H9 (cell line): ENCODE measurements around the gene ZNF566. TPM values are rescaled to one million over a fixed set of nuclear protein-coding genes. Genes with fewer than 3 reads are reported as not detected.

Experiments
- DNase-seq: peaks from one replicate; pipeline ENCODE4 v3.0.0-alpha.2; 2017
- H2AFZ ChIP-seq: one replicate; pipeline ENCODE4 v1.6.1; 2013; ENCODE audit warnings: mild to moderate bottlenecking, low read length, control low read depth, moderate library complexity
- H2AK5ac ChIP-seq: 2 replicates; pipeline ENCODE4 v1.6.1; 2013; ENCODE audit warnings: low read length, control low read depth, mixed read lengths; ENCODE audit not compliant: insufficient read length
- H2BK120ac ChIP-seq: one replicate; pipeline ENCODE4 v1.6.1; 2013; ENCODE audit warnings: low read depth, mild to moderate bottlenecking, low read length, control low read depth, inconsistent platforms; ENCODE audit not compliant: poor library complexity, severe bottlenecking
- H2BK12ac ChIP-seq: 2 replicates; pipeline ENCODE4 v1.6.1; 2013; ENCODE audit warnings: low read length, control low read depth, mixed read lengths, low read depth; ENCODE audit not compliant: insufficient read length
- H2BK15ac ChIP-seq: 2 replicates; pipeline ENCODE4 v1.6.1; 2013; ENCODE audit warnings: low read depth, low read length, control low read depth
- H2BK20ac ChIP-seq: one replicate; pipeline ENCODE4 v1.6.1; 2013; ENCODE audit warnings: low read depth, mild to moderate bottlenecking, low read length, control low read depth, inconsistent platforms; ENCODE audit not compliant: poor library complexity, severe bottlenecking
- H2BK5ac ChIP-seq: 2 replicates; pipeline ENCODE4 v1.6.1; 2013; ENCODE audit warnings: low read length, control low read depth, mixed read lengths; ENCODE audit not compliant: insufficient read length
- H3K14ac ChIP-seq: 2 replicates; pipeline ENCODE4 v1.6.1; 2013; ENCODE audit warnings: low read length, control low read depth; ENCODE audit not compliant: insufficient read depth
- H3K18ac ChIP-seq: 2 replicates; pipeline ENCODE4 v1.6.1; 2013; ENCODE audit warnings: low read depth, mild to moderate bottlenecking, mixed read lengths, low read length, control low read depth; ENCODE audit not compliant: insufficient read length
- H3K23ac ChIP-seq: 2 replicates; pipeline ENCODE4 v1.6.1; 2013; ENCODE audit warnings: low read length, control low read depth, mixed read lengths, low read depth; ENCODE audit not compliant: insufficient read length
- H3K23me2 ChIP-seq: 2 replicates; pipeline ENCODE4 v1.6.1; 2013; ENCODE audit warnings: low read depth, mild to moderate bottlenecking, mixed read lengths, low read length, control low read depth; ENCODE audit not compliant: insufficient read length, poor library complexity, severe bottlenecking
- H3K27ac ChIP-seq: 2 replicates; pipeline ENCODE4 v1.5.1; 2013; ENCODE audit warnings: low read length, control low read depth, mixed read lengths, low read depth; ENCODE audit not compliant: insufficient read length
- H3K27me3 ChIP-seq: 2 replicates; pipeline ENCODE4 v1.6.1; 2013; ENCODE audit warnings: low read length, control low read depth, inconsistent platforms; ENCODE audit not compliant: insufficient read depth
- H3K4ac ChIP-seq: 2 replicates; pipeline ENCODE4 v1.6.1; 2013; ENCODE audit warnings: low read depth, mild to moderate bottlenecking, control low read depth, inconsistent platforms, low read length, moderate library complexity
- H3K4me1 ChIP-seq: 2 replicates; pipeline ENCODE4 v1.6.1; 2013; ENCODE audit warnings: low read length, control low read depth, inconsistent platforms; ENCODE audit not compliant: insufficient read depth
- H3K4me2 ChIP-seq: 2 replicates; pipeline ENCODE4 v1.6.1; 2013; ENCODE audit warnings: low read length, control low read depth, mixed read lengths; ENCODE audit not compliant: insufficient read length, insufficient read depth
- H3K56ac ChIP-seq: 2 replicates; pipeline ENCODE4 v1.6.1; 2013; ENCODE audit warnings: low read depth, mild to moderate bottlenecking, mixed read lengths, low read length, control low read depth; ENCODE audit not compliant: insufficient read length
- H3K79me1 ChIP-seq: 2 replicates; pipeline ENCODE4 v1.6.1; 2013; ENCODE audit warnings: low read depth, mild to moderate bottlenecking, moderate library complexity, low read length, control low read depth, inconsistent platforms; ENCODE audit not compliant: insufficient read depth, poor library complexity, severe bottlenecking
- H3K79me2 ChIP-seq: 2 replicates; pipeline ENCODE4 v1.6.1; 2013; ENCODE audit warnings: low read length, control low read depth, inconsistent platforms; ENCODE audit not compliant: insufficient read depth
- H3K9ac ChIP-seq: 2 replicates; pipeline ENCODE4 v1.6.1; 2013; ENCODE audit warnings: low read length, control low read depth, mixed read lengths; ENCODE audit not compliant: insufficient read length; ENCODE audit errors: extremely low read depth
- H3K9me3 ChIP-seq: one replicate; pipeline ENCODE4 v1.6.1; 2013; ENCODE audit warnings: low read depth, low read length, inconsistent platforms; ENCODE audit not compliant: control insufficient read depth
- H3T11ph ChIP-seq: one replicate; pipeline ENCODE4 v1.6.1; 2013; ENCODE audit warnings: mild to moderate bottlenecking, low read length, control low read depth, inconsistent platforms
- H4K20me1 ChIP-seq: one replicate; pipeline ENCODE4 v1.6.1; 2013; ENCODE audit not compliant: control insufficient read depth, insufficient read length, insufficient read depth
- H4K5ac ChIP-seq: 2 replicates; pipeline ENCODE4 v1.6.1; 2013; ENCODE audit warnings: low read depth, mild to moderate bottlenecking, mixed read lengths, low read length, control low read depth; ENCODE audit not compliant: insufficient read length
- H4K8ac ChIP-seq: replicated peaks from 2 replicates; pipeline ENCODE4 v1.6.1; 2013; ENCODE audit warnings: low read length, control low read depth, mixed read lengths, low read depth; ENCODE audit not compliant: insufficient read length
- H4K91ac ChIP-seq: 2 replicates; pipeline ENCODE4 v1.6.1; 2013; ENCODE audit warnings: low read depth, mild to moderate bottlenecking, moderate library complexity, mixed read lengths, low read length, control low read depth; ENCODE audit not compliant: insufficient read length
- H3K27ac Mint-ChIP-seq, 3 experiments: 2 replicates in 2 of 3; 3 replicates in 1 of 3; pipeline ENCODE4 v1.8.0; 2020 to 2021; ENCODE audit warnings: mixed read lengths in 3 of 3, mild to moderate bottlenecking in 1 of 3, moderate library complexity in 1 of 3
- H3K27me3 Mint-ChIP-seq: 2 replicates; pipeline ENCODE4 v1.8.0; 2021; ENCODE audit warnings: low read depth, mild to moderate bottlenecking, moderate library complexity, mixed read lengths
- H3K36me3 Mint-ChIP-seq, 3 experiments: 2 replicates in 2 of 3; 3 replicates in 1 of 3; pipeline ENCODE4 v1.8.0; 2020 to 2021; ENCODE audit warnings: low read depth in 3 of 3, mixed read lengths in 3 of 3; ENCODE audit not compliant: insufficient read depth in 1 of 3
- H3K4me1 Mint-ChIP-seq, 2 experiments: 2 replicates each; pipeline ENCODE4 v1.8.0; 2020; ENCODE audit warnings: mixed read lengths in 2 of 2
- H3K4me3 Mint-ChIP-seq, 2 experiments: 2 replicates in 1 of 2; 3 replicates in 1 of 2; pipeline ENCODE4 v1.8.0; 2020 to 2021; ENCODE audit warnings: mild to moderate bottlenecking in 2 of 2, mixed read lengths in 2 of 2, moderate library complexity in 1 of 2
- H3K9me3 Mint-ChIP-seq, 2 experiments: 2 replicates in 1 of 2; 3 replicates in 1 of 2; pipeline ENCODE4 v1.8.0; 2020; ENCODE audit warnings: mild to moderate bottlenecking in 2 of 2, mixed read lengths in 2 of 2, moderate library complexity in 1 of 2
- CTCF ChIP-seq: fragments of 200-600 bp; sonication (generic); conservative IDR thresholded peaks from 3 replicates; pipeline ENCODE4 v1.8.0; 2021; ENCODE audit warnings: antibody characterized with exemption, mild to moderate bottlenecking
- WGBS: extraction: QIAGEN DNeasy Blood & Tissue Kit; methylation state at CpG from one replicate; pipeline ENCODE4 v1.1.7; 2013; ENCODE audit warnings: missing lambda C conversion rate, low lambda C conversion rate, mixed read lengths; ENCODE audit not compliant: insufficient read length; ENCODE audit errors: extremely low coverage; 5-methylcytosine and 5-hydroxymethylcytosine counted together
- total RNA-seq: library from RNA; stranded (reverse); gene quantifications from 2 replicates; pipeline ENCODE4 v1.2.1, GENCODE V29; 2021

Gene ZNF566
- total RNA-seq, 1 experiment from 2014 or later, result 18.0 TPM

- H3K4me1 Mint-ChIP-seq, result peaks cover 14% of the 10 kb centered on the region in 2 experiments
- H3K79me2 ChIP-seq, result peaks cover 10% of the 10 kb centered on the region
- peak overlapping the region; percentile 99 to 100 (median 100) for H3K27ac Mint-ChIP-seq
- DNase-seq, result no peak
- H3K27me3 Mint-ChIP-seq, result no peaks in the 10 kb centered on the region
- peak overlapping the region; percentile 94 for H4K5ac ChIP-seq
- peaks cover 5% of the 10 kb centered on the region for H3K9me3 ChIP-seq
- H4K20me1 ChIP-seq, result no peaks in the 10 kb centered on the region
- H4K91ac ChIP-seq, result no peak overlapping the region
- no peak overlapping the region for H4K8ac ChIP-seq
- peak overlapping the region; percentile 94 for H3K4me2 ChIP-seq
- peak overlapping the region; percentile 64 for H2BK5ac ChIP-seq
- 0 out of 2 replicates have a peak, but pooled peaks cover 3% of the 10 kb centered on the region for H3K4me1 ChIP-seq
- H3K9ac ChIP-seq, result peak overlapping the region; percentile 93
- H3K23me2 ChIP-seq, result peaks cover 7% of the 10 kb centered on the region
- no peaks in the 10 kb centered on the region for H3K27me3 ChIP-seq
- H2BK15ac ChIP-seq, result no peak overlapping the region; the same call in 1 of the 2 replicates
- H3K23ac ChIP-seq, result no peak overlapping the region
- no peak overlapping the region for H2BK20ac ChIP-seq
- H3K14ac ChIP-seq, result peak overlapping the region; percentile 99
- H3K27ac ChIP-seq, result peak overlapping the region; percentile 28
- peaks cover 35 to 58% (median 42%) of the 10 kb centered on the region in 3 experiments for H3K36me3 Mint-ChIP-seq
- H2BK12ac ChIP-seq, result no peak overlapping the region
- no CpG with 5 or more reads among the region's 13 CpGs for WGBS
- peak overlapping the region; percentile 99 to 100 for H3K4me3 Mint-ChIP-seq
- peak overlapping the region; percentile 11 for H3K56ac ChIP-seq
- TF ChIP-seq CTCF, result no peak
- no peak overlapping the region for H2AFZ ChIP-seq
- H3K9me3 Mint-ChIP-seq, result peaks cover 17 to 54% of the 10 kb centered on the region in 2 experiments
- peak overlapping the region; percentile 99 for H3K18ac ChIP-seq
- no peak overlapping the region for H2AK5ac ChIP-seq
- no peak overlapping the region for H3K4ac ChIP-seq
- H3T11ph ChIP-seq, result no peak overlapping the region
- H3K79me1 ChIP-seq, result no peaks in the 10 kb centered on the region
- no peak overlapping the region for H2BK120ac ChIP-seq
Measured at GRCh38 chr19:36527873-36528193, 38.5 kb upstream of the ZNF566 start.
